Limb (tissue), 2 donors: ENCODE measurements around the gene PIK3CD.
"Not testable (repeated sequence)": the region's sequence is repeated elsewhere in the genome, so short reads cannot be mapped to it uniquely, and the experiment has no call there.

Experiments used
- DNase-seq, 2 donors: peaks; one replicate each; pipeline ENCODE4 v3.0.0-alpha.2; 2016; ENCODE audit errors: extremely low spot score in 2 of 2

PIK3CD gene

GRCh38 chr1:9732123-9732971 lies 80.8 kb downstream of the PIK3CD start:
- no peak for DNase-seq

- no peak for DNase-seq
Observed at GRCh38 chr1:9733160-9733789, 81.7 kb downstream of the PIK3CD start.

GRCh38 chr1:9735800-9736199 lies 84.3 kb downstream of the PIK3CD start:
- no peak for DNase-seq

- DNase-seq = no peak
Observed at GRCh38 chr1:9736241-9736640, 84.7 kb downstream of the PIK3CD start.

GRCh38 chr1:9737057-9737456 lies 85.5 kb downstream of the PIK3CD start:
- DNase-seq = no peak

GRCh38 chr1:9737671-9738070 lies 86.1 kb downstream of the PIK3CD start:
- no peak for DNase-seq

GRCh38 chr1:9744106-9744799 lies 92.7 kb downstream of the PIK3CD start:
- DNase-seq = no peak

GRCh38 chr1:9746211-9746610 lies 94.7 kb downstream of the PIK3CD start:
- DNase-seq = no peak

GRCh38 chr1:9746651-9747050 lies 95.1 kb downstream of the PIK3CD start:
- no peak for DNase-seq

GRCh38 chr1:9748391-9748790 lies 96.9 kb downstream of the PIK3CD start:
- not testable (repeated sequence) for DNase-seq

GRCh38 chr1:9749361-9749760 lies 97.8 kb downstream of the PIK3CD start:
- DNase-seq = no peak

GRCh38 chr1:9751971-9752370 lies 100.4 kb downstream of the PIK3CD start:
- no peak for DNase-seq

- DNase-seq = no peak
Observed at GRCh38 chr1:9753121-9753531, 101.6 kb downstream of the PIK3CD start.

GRCh38 chr1:9755441-9755995 lies 104.0 kb downstream of the PIK3CD start:
- no peak for DNase-seq

- no peak for DNase-seq
Observed at GRCh38 chr1:9758559-9759121, 107.1 kb downstream of the PIK3CD start.

GRCh38 chr1:9759939-9760338 lies 108.4 kb downstream of the PIK3CD start:
- no peak for DNase-seq

- DNase-seq = no peak
Observed at GRCh38 chr1:9760824-9761223, 109.3 kb downstream of the PIK3CD start.

- no peak for DNase-seq
Observed at GRCh38 chr1:9761855-9762254, 110.3 kb downstream of the PIK3CD start.

- DNase-seq = not testable (repeated sequence)
Observed at GRCh38 chr1:9762446-9762845, 110.9 kb downstream of the PIK3CD start.

GRCh38 chr1:9763914-9764313 lies 112.4 kb downstream of the PIK3CD start:
- no peak for DNase-seq

GRCh38 chr1:9764550-9764949 lies 113.0 kb downstream of the PIK3CD start:
- DNase-seq = no peak
